Colonic mucosa (tissue), 4 donors: ENCODE measurements around the gene GMDS. TPM values are rescaled to one million over a fixed set of nuclear protein-coding genes. Genes with fewer than 3 reads are reported as not detected.

ENCODE experiments used
- DNase-seq: peaks from one replicate; pipeline ENCODE4 v3.0.0-alpha.2; 2020
- H3K27ac ChIP-seq: fragments of 200-600 bp; one replicate; pipeline ENCODE4 v1.8.0; 2021
- H3K27me3 ChIP-seq: fragments of 200-600 bp; one replicate; pipeline ENCODE4 v1.8.0; 2021
- H3K36me3 ChIP-seq: fragments of 200-600 bp; one replicate; pipeline ENCODE4 v1.8.0; 2021
- H3K4me1 ChIP-seq: fragments of 200-600 bp; one replicate; pipeline ENCODE4 v1.8.0; 2021; ENCODE audit warnings: mild to moderate bottlenecking
- H3K4me3 ChIP-seq: fragments of 200-600 bp; one replicate; pipeline ENCODE4 v1.8.0; 2021
- H3K9ac ChIP-seq, 2 donors: one replicate each; pipeline ENCODE4 v1.7.0; 2013; ENCODE audit warnings: control low read depth in 2 of 2, low read depth in 2 of 2, low read length in 2 of 2
- H3K9me3 ChIP-seq: fragments of 200-600 bp; one replicate; pipeline ENCODE4 v1.8.0; 2021
- CTCF ChIP-seq: fragments of 200-600 bp; IDR thresholded peaks from one replicate; pipeline ENCODE4 v1.8.0; 2022; ENCODE audit warnings: antibody characterized with exemption, mild to moderate bottlenecking
- intact Hi-C: fragments of 100-400 bp; cut with DNase I; formaldehyde crosslinking; loops from one replicate; pipeline ENCODE4 v1.14.1; 2022
- total RNA-seq, 2 donors: library from RNA; stranded (reverse); fragmentation: NEBNext Ultra II Directional in 1 of 2; extraction: Animal tissue kit (Norgen Biotek cat#: 25700) in 1 of 2; gene quantifications; one replicate each; pipeline ENCODE4 v1.2.1, GENCODE V29; 2021
- donor health status: healthy.
- donor health status: DM: no; HTN: no; CAD: no.
- donor health status: DM: no; HTN: no; CAD: no.

Gene GMDS
- total RNA-seq, 2 donors from 2014 or later, result 247 to 272 TPM

- peak; percentile 71 for DNase-seq
- intact Hi-C loops, result no loop called here
- H3K9ac ChIP-seq, result peak overlapping the region in 1 of 2 donors; percentile 34
- H3K4me1 ChIP-seq, result no peaks in the 10 kb centered on the region
- TF ChIP-seq CTCF, result no peak
- H3K36me3 ChIP-seq, result no peaks in the 10 kb centered on the region
- no peaks in the 10 kb centered on the region for H3K9me3 ChIP-seq
- no peak overlapping the region for H3K27ac ChIP-seq
- H3K27me3 ChIP-seq, result no peaks in the 10 kb centered on the region
- no peak overlapping the region for H3K4me3 ChIP-seq
Observed at GRCh38 chr6:1832844-1833787, 412.3 kb downstream of the GMDS start.

GRCh38 chr6:1832358-1832757, 413.0 kb downstream of the GMDS start:
- peak overlapping the region in 1 of 2 donors; percentile 34 for H3K9ac ChIP-seq

GRCh38 chr6:1827984-1828793, 417.2 kb downstream of the GMDS start:
- Histone ChIP-seq H3K27me3 (no peaks in the 10 kb centered on the region), H3K9me3 (no peaks in the 10 kb centered on the region), H3K4me1 (no peaks in the 10 kb centered on the region), H3K9ac (no peak overlapping the region), H3K4me3 (no peak overlapping the region), H3K27ac (no peak overlapping the region), H3K36me3 (no peaks in the 10 kb centered on the region)
- no peak for DNase-seq
- no peak for TF ChIP-seq CTCF
- intact Hi-C loops, result no loop called here

More at GRCh38 chr6:1832358-1832757, 413.0 kb downstream of the GMDS start:
- H3K4me1 ChIP-seq, result no peaks in the 10 kb centered on the region
- intact Hi-C loops, result no loop called here
- DNase-seq, result no peak
- no peak for TF ChIP-seq CTCF
- H3K9me3 ChIP-seq, result no peaks in the 10 kb centered on the region
- H3K27me3 ChIP-seq, result no peaks in the 10 kb centered on the region
- H3K36me3 ChIP-seq, result no peaks in the 10 kb centered on the region
- H3K27ac ChIP-seq, result no peak overlapping the region
- H3K4me3 ChIP-seq, result no peak overlapping the region

- no peak overlapping the region for H3K27ac ChIP-seq
- TF ChIP-seq CTCF, result no peak
- intact Hi-C loops, result no loop called here
- H3K27me3 ChIP-seq, result no peaks in the 10 kb centered on the region
- H3K4me3 ChIP-seq, result no peak overlapping the region
- no peak for DNase-seq
- H3K4me1 ChIP-seq, result no peaks in the 10 kb centered on the region
- H3K9ac ChIP-seq, result no peak overlapping the region
- no peaks in the 10 kb centered on the region for H3K9me3 ChIP-seq
- no peaks in the 10 kb centered on the region for H3K36me3 ChIP-seq
Observed at GRCh38 chr6:1825926-1826325, 419.5 kb downstream of the GMDS start.

- no peak for TF ChIP-seq CTCF
- intact Hi-C loops, result no loop called here
Observed at GRCh38 chr6:1825277-1825676, 420.1 kb downstream of the GMDS start.

More at GRCh38 chr6:1825277-1825676, 420.1 kb downstream of the GMDS start:
- DNase-seq, result no peak
- no peak overlapping the region for H3K4me3 ChIP-seq
- H3K9me3 ChIP-seq, result no peaks in the 10 kb centered on the region
- H3K36me3 ChIP-seq, result no peaks in the 10 kb centered on the region
- H3K4me1 ChIP-seq, result no peaks in the 10 kb centered on the region
- no peaks in the 10 kb centered on the region for H3K27me3 ChIP-seq
- no peak overlapping the region for H3K9ac ChIP-seq
- H3K27ac ChIP-seq, result no peak overlapping the region
